NCI-H2171 treated with DMSO at 0.1 percent for 48 hours (cell line): ENCODE data around the gene PODN.

Source experiments
- DNase-seq: peaks from one replicate; lab custom pipeline; 2025; lab: John Stamatoyannopoulos, UW

Gene PODN

GRCh38 chr1:53133261-53134041 is 71.4 kb downstream of the PODN start:
- DNase-seq = no peak

- DNase-seq = no peak
Observed at GRCh38 chr1:53134042-53134485, 72.1 kb downstream of the PODN start.
